ENCODE data around the gene SMCO1.
"Not testable (repeated sequence)": the region's sequence is repeated elsewhere in the genome, so short reads cannot be mapped to it uniquely, and the experiment has no call there.

The SMCO1 gene

DNA sequence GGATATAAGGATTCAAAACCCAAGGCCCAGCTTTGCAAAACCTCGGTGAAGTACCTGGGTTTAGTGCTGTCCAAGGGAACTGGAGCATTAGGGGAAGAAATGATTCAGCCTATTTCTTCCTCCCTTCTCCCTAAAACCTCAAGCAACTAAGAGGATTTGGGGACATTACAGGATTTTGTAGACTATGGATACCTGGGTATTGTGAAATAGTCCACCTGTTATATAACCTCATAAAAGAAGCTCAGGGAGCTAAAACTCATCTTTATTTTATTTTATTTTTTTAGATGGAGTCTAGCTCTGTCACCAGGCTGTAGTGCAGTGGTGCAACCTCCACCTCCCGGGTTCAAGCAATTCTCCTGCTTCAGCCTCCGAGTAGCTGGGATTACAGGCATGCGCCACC lies 8.7 kb upstream of the SMCO1 start:
- DNase-seq (ENCODE audit: low read depth in 1 of 2, low spot score in 1 of 2), result no peak

DNA sequence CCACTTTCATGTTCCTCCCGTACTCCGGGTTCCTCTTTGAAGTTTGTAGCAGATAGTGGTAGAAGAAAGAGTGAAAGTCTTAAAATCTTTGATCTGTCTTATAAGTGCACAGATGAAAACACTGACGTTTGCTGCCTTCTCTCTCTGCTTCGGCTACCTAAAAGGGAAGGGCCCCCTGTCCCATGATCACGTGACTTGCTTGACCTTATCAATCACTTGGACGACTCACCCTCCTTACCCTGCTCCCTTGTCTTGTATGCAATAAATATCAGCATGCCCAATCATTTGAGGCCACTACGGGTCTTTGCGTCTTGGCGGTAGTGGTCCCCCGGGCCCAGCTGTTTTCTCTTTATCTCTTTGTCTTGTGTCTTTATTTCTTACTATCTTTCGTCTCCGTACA lies 6.1 kb upstream of the SMCO1 start:
- DNase-seq (ENCODE audit: low read depth in 1 of 2, low spot score in 1 of 2), result not testable (repeated sequence)

DNA sequence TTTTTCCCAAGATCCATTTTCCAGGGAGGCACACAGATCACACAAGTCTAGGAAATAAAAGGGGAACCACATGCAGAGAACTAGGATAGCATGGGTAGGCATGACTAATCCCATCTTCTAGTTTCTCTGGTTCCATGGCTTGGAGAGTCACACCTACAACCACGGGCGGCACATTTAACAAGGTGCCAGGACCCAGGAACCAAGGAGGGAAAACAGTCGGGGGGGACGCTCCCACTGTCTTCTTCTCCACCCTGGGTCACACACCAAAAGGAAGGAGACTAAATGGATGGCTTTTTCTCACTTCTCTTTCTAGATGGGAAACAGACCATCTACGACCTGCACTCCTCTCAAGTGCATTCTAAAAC lies 4.6 kb upstream of the SMCO1 start:
- DNase-seq (ENCODE audit: low read depth in 1 of 2, low spot score in 1 of 2), result no peak

DNA sequence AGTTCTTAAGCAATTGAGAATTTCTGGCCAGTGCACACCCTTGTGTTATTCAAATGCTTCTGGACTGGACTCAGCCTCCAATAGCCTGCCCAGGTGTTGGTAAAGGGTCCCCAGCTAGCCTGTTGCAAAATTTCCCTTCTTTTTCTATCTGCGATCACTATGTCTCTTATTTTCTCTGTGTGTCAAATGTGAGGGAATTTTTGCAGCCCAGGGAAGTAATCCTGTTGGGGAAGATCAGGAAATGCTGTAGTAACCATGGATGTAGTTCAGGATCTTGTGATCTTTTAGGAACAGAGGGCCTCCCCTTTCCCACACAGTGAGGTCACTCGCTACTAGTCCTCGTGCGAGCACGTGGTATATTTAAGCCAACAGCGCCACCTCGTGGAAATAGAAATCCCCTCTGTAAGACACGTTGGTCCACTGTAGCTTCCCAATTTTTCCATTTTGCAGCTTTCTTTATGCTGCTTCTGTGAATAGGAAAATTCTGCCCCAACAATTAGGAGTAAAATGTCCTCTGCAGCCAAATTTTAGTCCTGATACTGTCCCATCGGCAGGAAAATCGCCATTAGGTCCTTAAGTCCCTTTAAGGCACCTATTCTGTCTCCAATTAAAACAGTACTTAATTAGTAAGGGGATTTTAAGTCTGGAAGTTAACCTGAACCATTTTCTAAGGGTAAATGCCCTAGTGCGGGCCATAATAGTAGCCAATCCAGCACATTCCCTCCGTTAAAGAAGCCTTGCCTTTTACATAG lies 4.0 kb upstream of the SMCO1 start:
- peak; percentile 23 to 52 for DNase-seq (ENCODE audit: low read depth in 1 of 2, low spot score in 1 of 2)

DNA sequence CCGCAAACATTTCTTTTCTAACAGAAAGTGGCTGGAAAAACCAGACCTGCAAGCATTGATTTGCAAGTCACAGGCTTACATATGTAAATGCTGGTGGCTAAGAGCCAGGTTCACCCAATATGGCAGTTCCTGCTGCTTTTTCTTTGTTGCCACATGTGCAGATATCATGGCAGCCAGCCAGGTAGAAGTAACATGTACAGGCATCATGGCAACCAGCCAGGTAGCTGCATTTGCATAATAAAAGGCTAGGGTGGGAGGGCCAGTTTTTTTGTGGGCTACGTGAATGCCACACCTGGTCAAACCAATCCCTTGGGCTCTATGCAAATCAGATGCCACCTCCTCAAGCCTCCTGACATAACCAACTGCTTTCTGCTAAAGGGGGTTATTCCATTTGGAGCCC lies 2.8 kb upstream of the SMCO1 start:
- DNase-seq (ENCODE audit: low read depth in 1 of 2, low spot score in 1 of 2), result no peak

DNA sequence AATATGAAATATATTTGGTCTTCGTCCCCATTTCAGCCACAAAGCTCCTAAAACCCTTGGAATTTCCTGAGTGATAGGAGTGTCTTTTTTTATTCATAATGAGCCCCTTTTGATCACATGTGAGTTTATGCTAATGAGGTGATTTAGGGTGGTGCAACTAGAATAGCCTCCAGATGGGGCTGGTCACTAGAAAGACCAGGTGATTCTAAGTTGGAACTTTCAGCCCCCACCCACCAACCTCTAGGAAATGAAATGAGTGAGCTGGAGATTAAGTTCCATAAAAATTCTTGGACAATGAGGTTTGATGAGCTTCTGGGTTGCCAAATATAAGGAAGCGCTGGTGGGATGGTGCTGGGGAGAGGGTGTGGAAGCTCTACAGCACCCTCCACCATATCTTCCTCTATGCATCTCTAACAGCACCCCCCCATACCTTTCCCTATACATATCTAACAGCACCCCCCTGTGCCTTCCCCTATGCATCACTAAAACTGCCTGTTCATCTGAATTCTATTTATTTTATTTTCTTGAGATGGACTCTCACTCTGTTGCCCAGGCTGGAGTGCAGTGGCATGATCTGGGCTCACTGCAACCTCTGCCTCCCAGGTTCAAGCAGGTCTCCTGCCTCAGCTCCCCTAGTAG lies 2.1 kb upstream of the SMCO1 start:
- no peak for DNase-seq (ENCODE audit: low read depth in 1 of 2, low spot score in 1 of 2)

DNA sequence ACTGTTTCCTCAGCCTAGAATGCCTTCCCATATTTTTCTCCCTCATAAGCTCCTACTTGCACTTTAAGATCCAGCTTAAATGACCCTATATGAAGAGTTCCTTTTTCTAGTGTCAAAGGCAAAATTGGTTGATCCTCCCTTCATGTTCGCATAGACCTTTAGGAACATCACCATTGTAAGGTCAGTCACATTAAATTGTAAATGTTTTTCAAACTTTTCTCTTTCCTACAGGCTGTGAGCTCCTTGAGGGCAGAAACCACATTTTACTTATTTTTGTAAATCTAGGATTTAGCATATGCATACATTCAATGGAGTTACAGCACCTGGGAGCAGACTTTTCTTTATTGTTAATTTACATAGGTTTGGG lies 813 bp downstream of the SMCO1 start:
- DNase-seq (ENCODE audit: low read depth in 1 of 2, low spot score in 1 of 2), result no peak

DNA sequence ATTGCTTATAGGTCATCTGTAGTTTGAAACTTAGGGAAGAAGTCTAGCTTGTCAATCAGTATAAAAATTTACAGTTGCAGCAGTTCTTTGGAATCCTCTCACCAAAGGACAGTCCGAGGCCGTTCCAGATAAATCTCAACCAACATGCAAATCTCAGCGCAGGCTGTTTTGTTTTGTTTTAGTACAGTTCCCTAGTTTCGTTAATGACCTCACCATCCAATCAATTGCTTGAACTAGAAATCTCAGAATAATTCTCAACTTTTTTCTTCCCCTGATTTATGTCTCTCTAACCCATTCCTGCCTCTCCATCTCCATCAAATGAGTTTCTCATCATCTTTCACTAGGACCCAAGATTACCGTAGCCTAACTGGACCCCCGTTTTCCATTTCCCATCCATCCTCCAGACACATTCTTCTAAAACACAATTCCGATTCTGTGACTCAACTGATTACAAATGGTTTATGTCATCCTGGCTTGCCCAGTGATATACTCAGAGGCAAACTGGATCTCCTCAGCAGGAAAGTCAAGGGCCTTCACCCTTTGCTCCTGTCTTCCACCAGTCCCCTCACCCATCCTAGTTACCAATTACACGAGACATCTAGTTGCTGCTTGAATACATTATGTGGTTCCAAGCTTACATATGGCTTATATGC lies 1.3 kb downstream of the SMCO1 start:
- DNase-seq (ENCODE audit: low read depth in 1 of 2, low spot score in 1 of 2), result no peak

DNA sequence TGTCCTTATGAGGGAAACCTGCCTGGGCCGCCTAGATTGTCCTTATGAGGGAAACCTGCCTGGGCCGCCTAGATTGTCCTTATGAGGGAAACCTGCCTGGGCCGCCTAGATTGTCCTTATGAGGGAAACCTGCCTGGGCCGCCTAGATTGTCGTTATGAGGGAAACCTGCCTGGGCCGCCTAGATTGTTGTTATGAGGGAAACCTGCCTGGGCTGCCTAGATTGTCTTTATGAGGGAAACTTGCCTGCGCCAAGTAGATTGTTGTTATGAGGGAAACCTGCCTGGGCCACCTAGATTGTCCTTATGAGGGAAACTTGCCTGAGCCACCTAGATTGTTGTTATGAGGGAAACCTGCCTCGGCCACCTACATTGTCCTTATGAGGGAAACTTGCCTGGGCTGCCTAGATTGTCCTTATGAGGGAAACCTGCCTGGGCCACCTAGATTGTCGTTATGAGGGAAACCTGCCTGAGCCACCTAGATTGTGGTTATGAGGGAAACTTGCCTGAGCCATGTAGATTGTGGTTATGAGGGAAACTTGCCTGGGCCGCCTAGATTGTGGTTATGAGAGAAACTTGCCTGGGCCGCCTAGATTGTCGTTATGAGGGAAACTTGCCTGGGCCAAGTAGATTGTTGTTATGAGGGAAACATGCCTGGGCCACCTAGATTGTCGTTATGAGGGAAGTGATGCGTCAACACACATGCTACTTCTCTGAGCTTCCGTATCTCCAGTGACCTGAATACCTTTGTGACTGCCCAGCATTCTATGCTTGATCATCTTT lies 3.3 kb downstream of the SMCO1 start:
- not testable (repeated sequence) for DNase-seq (ENCODE audit: low read depth in 1 of 2, low spot score in 1 of 2)

DNA sequence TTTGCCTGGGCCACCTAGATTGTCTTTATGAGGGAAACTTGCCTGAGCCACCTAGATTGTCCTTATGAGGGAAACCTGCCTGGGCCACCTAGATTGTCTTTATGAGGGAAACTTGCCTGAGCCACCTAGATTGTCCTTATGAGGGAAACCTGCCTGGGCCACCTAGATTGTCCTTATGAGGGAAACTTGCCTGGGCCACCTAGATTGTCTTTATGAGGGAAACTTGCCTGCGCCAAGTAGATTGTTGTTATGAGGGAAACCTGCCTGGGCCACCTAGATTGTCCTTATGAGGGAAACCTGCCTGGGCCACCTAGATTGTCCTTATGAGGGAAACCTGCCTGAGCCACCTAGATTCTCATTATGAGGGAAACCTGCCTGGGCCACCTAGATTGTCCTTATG lies 4.0 kb downstream of the SMCO1 start:
- DNase-seq (ENCODE audit: low read depth in 1 of 2, low spot score in 1 of 2), result not testable (repeated sequence)

DNA sequence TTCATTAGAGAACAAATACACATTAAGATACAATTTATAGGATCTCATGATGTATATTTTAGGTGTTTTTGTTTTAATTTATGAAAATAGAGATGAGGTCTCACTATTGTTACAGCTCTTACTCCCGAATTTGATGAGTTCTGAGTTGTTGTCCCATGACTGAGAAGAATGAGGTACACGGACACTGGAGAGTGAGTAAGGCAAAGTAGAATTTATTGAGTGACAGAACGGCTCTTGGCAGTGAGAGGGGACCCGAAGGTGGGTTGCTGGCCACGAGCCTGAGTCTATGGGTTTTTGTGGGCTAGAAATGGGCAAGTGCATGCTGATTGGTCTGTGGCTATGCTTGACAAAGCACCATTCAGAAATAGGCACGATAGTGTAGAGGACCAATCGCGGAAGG lies 8.5 kb downstream of the SMCO1 start:
- no peak for DNase-seq (ENCODE audit: low read depth in 1 of 2, low spot score in 1 of 2)

DNA sequence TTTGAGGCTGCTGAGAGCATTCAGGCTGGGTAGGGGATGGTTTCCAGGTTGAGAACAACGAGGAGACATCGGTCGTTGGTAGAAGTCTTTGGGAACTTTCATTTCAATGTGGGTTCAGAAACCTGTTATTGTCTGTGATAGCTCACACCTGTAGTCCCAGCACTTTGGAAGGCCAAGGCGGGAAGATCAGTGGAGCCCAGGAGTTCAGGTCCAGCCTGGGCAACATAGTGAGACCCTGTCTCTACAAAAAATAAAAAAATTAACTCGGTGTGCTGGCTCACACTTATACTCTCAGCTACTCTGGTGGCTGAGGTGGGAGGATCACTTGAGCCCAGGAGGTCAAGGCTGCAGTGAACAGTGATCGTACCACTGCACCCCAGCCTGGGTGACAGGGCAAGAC lies 10.6 kb downstream of the SMCO1 start:
- DNase-seq (ENCODE audit: low read depth in 1 of 2, low spot score in 1 of 2), result no peak

DNA sequence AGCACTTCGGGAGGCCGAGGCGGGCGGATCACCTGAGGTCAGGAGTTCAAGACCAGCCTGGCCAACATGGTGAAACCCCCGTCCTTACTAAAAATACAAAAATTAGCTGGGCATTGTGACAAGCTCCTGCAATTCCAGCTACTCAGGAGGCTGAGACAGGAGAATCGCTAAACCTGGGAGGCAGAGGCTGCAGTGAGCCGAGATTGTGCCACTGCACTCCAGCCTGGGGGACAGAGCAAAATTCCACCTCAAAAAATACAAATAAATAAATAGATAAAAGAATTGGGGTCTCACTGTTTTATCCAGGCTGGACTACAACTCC lies 11.1 kb downstream of the SMCO1 start:
- DNase-seq (ENCODE audit: low read depth in 1 of 2, low spot score in 1 of 2), result not testable (repeated sequence)

DNA sequence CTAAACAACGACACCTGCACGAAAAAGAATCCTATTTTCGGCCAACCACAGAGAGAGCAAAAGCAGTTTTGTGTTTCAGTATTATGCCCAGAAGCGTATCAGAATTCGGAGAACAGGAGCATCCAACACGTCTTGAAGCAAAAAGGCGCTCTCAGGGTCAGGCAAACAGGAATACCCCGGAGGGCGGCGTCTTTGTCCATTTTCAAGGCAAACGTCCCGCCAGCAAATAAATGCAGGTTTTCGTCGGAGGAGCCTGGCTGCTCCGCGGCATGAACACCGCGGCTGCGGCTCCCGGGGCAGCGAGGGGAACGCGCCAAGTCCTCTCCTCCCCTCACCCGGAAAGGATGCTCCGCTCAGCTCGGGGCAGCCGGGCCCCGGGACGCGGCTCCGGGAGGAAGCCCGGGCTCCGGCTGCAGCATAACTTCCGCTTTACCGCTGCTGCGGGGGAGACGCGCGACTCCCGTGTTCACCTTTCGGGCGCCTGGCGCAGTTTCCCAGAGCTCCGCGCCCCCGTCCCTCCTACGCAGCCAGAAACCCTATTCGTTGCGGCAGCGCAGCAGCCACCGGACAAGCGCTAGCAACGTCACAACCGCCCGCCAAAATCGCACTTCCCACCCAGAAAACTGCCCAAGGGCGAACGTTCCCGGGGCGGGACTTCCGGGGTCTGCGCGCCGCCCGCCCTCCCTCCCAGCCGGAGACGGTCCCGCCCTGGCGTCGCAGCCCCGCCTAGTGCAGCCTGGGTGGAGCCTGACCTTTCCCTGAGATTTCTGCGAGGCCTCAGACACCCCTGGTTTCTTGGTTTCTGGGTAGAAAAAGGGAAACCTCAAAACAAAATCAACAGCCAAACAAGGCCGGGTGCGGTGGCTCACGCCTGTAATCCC lies 11.7 kb downstream of the SMCO1 start, which contains the start of gene RNF168:
Gene RNF168 (minus strand): TSS at position 573 of the 881 bp plus-strand sequence. CDS start 595 bp downstream, outside the sequence.
- peak; percentile 82 to 94 for DNase-seq (ENCODE audit: low read depth in 1 of 2, low spot score in 1 of 2)

DNA sequence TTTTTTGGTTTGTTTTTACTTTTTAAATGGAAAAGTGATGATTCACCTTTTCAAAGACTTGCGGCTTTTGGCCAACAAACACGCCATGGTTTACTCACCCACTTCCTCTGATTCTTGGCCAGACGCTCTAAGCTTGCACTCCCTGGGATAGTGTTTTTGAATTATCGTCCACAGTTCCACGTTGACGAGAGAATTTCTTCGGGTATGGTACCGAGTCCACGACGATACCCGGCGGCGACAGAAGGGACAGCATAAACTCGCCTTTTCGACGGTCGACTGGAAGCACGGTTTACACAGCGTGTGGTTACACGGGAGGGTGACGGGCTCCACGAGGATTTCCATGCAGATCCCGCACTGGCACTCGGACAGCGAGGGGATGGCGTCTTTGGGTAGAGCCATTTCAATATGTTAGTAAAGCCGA lies 12.4 kb downstream of the SMCO1 start:
- peak; percentile 25 to 51 for DNase-seq (ENCODE audit: low read depth in 1 of 2, low spot score in 1 of 2)

DNA sequence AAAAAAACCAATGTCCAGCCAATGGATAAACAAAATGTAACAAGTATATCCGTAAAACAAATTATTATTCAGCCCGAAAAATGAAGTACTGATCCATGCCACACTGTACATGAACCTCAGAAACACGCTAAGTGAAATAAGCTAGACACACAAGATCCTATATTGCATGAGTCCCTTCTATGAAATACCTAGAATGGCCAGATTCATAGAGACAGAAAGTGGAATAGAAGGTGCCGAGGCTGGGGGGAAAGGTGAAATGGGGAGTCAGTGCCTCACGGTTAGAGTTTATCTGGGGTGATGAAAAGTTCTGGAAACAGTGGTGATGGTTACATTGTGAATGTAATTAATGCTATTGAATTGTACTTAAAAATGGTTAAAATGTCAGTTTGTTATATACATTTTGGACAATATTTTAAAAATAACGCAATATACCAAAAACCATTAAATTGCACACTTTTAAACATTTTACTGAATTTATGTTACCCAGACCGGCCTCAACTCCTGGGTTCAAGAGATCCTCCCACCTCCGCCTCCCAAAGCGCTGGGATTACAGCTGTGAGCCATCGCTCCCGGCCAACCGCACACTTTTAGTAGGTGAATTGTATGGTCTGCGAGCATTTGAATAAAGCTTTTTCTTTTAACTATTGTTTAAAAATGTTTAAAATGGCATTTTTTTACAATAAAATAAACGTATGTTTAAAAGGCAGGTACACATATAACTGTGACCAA lies 13.7 kb downstream of the SMCO1 start:
- peak in 1 of 2 donors; percentile 13 for DNase-seq (ENCODE audit: low read depth in 1 of 2, low spot score in 1 of 2)

DNA sequence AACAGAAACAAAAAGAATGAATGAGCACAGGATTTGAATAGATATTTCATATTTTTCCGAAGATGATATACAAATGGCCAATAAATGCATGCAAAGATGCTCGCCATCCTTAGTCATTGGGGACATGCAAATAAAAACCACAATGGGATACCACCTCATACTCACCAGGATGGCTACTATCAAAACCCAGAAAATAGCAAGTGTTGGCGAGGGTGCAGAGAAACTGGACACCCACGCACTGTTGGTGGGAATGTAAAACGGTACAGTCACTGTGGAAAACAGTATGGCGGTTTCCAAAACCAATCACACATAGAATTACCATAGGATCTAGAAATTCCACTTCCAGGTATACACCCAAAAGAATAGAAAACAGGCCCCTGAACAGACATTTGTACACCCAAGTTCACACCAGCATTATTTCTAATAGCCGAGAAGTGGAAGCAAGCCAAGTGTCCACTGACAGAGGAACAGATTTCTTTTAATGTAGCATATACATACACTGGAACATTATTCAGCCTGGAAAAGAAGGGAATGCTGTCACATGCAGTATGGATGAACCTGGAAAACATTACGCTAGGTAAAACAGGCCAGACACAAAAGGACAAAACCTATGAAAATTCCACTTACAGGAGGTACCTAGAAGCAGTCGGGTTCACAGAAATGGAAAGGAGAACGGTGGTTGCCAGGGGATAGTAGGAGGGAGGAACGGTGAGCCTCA lies 15.2 kb downstream of the SMCO1 start:
- DNase-seq (ENCODE audit: low read depth in 1 of 2, low spot score in 1 of 2), result peak in 1 of 2 donors; percentile 20

DNA sequence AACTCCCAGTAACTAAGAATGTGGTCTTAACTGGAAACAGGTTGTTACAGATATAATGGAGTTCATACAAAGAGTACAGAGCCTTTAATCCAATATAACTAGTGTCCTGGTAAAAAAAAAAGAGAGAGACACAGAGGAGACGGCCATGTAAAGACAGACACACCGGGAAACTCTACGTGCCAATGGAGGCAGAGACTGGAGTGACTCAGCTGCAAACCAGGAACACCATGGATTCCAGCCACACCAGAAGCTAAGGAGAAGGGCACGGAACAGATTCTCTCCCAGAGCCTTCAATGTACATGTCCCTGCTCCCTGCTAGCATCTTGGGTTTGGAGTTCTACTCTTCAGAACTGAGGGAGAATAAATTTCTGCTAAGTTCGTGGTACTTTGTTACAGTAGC lies 16.1 kb downstream of the SMCO1 start:
- no peak for DNase-seq (ENCODE audit: low read depth in 1 of 2, low spot score in 1 of 2)

DNA sequence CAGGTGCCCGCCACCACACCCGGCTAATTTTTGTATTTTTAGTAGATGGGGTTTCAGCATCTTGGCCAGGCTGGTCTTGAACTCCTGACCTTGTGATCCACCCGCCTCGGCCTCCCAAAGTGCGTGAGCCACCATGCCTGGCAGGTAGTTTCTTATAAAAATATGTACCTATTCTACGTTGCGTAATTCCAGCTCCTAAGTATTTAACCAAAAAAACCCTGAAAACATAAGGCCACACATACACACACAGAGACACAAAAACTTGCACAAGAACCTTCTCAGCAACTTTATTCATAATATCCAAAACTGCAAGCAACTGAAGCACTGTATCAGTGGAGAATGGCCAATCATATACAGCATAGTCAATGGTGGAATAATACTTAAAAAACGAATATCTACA lies 16.8 kb downstream of the SMCO1 start:
- no peak for DNase-seq (ENCODE audit: low read depth in 1 of 2, low spot score in 1 of 2)

Data from activated CD4-positive, alpha-beta T cell treated with anti-CD3 and anti-CD28 coated beads, Interleukin-2, amount 50 U/mL, for 24 hours (primary cell).